HG02973 (cell line): ENCODE results near the gene DMWD.
A peak's percentile ranks its signal among the peaks of the same experiment; 100 is the strongest.
"Not testable (repeated sequence)": the region's sequence is repeated elsewhere in the genome, so short reads cannot be mapped to it uniquely, and the experiment has no call there.

Source experiments
- ATAC-seq: cut with Tn5 transposase; IDR thresholded peaks from one replicate; pipeline ENCODE4 v1.9.1; 2021; ENCODE audit warnings: moderate library complexity; ENCODE audit not compliant: unreplicated experiment

Gene DMWD

DNA sequence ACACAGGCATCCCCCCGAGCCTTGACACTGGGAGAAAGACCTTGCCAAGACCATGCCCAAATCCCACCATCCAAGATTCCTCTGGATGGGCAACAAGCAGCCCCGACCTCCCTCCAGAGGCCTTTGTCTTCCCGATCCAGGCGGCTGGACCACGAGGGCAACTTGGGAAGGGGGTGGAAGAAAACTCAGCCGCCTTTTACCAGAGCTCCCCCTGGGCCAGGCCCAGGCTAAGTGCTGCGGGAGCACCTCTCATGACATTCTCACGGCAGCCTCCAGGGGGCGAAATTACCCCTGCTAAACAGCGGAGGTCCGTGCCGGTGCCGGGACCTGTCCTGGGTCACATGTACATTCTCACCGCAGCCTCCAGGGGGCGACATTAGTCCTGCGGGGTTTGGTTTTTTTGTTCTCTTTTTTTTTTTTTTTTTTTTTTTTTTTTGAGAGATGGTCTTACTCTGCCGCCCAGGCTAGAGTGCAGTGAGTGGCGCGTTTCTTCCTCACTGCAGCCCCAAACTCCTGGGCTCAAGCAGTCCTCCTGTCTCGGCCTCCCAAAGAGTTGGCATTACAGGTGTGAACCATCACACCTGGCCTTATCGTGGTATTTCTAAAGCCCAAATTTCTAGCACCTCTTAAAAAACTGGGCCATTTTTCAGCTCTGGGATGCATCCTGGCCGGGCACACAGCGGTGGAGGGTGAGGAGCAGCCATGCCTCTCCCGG, 24.5 kb upstream of the DMWD start:
- ATAC-seq: peak; percentile 72

DNA sequence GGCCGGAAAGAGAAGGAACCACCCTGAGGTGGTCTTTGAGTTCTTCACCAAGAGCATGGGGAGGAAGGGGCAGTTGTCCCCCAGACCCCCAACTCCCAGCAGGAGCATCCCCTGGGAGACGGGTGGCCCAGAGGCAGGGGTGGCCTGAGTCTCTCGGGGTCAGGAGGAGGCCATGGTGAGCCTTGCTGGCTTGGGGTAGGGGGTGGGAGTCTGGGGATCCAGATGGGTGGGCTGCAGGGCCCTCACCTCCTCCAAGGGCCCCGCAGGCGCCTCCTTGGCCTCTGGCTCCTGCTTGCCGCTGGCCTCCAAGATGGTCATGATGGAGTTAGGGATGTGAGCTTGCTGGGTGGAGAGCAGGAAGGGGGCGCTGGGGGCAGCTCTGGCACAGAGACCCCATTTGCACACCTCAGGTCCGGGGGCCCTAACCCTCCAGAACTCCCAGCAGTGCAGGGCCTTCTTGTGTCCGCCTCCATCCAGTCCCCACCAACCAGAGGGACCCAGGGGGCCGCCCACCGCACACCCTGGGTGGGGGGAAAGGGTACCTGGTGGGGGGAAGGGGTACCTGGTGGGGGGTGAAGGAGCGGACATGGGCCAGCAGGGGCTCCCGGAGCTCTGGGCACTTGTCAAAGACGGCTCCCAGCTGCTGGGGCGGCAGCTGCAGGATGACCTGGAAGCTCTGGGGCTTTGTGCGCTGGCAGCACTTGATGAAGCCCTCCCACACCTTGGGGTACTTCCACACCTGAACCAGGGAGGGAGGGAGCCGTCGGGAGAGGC, 23.8 kb upstream of the DMWD start:
- ATAC-seq: no peak

DNA sequence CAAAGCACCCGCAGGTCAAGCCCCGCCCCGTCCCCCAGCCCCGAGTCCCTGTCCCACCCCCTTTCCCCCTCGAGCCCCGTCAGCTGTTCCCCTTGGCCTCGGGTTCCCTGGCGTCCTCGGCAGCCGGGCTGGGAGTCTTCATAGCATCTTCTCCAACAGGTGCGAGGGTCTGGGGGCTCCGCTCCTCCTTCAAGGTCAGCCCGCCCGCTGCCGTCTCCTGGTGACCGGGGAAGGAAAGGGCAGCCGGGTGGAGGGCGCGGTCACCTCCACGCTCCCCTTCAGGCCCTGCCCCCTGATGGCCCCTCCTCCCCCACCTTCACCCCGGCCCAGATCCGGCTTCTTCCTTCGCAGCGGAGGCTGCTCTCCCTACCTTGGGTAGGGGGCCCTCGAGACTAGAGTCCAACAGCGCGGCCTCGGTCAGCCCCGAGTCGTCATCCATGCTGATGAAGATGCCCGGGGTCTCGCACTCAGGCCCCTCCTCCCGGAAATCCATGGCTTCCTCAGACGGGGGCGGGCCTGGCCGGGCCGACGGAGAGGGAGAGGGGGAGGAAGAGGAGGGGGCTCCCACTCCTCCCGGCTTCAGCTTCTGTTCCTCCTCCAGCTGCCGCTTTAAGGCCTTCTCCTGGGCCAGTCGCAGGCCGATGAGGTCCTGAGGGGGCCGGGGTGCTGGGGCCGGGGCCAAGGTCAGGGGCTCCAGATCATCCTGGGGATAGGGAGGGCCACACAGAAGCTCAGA, 23.0 kb upstream of the DMWD start:
- no peak for ATAC-seq

DNA sequence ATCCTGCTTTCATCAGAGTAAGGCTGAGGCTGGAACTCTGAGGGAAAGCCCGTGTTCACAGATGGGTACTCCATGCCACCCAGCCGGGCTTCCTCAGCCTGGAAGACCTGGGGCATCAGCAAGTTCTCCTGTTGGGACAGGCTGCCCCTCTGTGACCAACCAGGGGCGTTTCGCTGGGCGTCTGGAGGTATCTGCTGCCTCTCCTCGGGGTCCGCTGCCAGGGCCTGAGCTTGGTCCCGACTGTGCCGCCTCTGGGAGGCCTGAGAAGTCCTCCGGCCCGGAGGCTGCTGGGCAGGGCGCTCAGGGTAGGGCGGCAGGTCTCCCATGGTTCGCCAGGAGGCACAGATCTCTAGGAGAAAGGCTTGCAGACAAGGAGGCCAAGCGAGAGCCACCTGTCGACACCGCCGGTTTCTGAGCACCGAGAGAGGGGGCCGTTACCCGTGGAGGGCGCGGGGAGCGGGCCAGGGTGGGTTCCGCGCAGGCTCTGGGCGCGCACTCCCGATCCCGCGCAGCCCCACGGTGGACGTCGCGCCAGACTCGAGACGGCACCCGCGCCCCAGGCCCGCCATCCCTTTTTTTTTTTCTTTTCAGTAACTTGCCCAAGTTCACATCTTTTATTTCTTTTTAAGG, 22.3 kb upstream of the DMWD start, which contains the start of gene RSPH6A:
Gene RSPH6A, minus strand, starts transcription at position 458 of the 630 bp plus-strand sequence. Its CDS starts 132 bp downstream, at position 326.
- ATAC-seq: no peak

DNA sequence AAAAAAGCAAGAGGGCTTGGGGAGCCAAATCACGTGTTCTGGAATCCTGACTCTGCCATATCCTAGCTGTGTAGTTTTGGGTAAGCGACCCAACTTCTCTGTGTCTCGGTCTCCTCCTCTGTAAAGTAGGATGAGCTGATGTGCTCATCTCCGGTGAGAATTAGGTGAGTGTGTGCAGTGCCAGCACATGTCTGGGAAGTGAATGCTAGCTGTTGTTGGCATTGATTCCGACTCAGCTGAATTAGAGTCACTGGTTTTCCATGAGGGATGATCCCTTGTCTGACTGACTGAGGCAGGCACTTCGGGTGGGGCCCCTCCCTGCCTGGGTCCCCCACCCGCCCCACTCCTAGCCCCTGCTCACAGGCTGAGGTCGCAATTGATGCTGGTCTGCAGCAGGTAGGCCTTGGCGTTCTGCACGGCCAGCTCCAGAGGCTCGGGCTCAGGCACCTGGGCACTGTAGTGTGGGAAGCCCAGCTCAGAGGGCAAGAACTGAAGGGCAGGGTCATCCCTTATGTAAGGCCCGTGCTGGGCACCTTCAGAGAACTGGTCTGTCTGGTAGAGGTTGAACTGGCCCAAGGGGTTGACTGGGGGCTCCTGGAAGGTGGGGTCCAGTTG, 21.6 kb upstream of the DMWD start:
- no peak for ATAC-seq

DNA sequence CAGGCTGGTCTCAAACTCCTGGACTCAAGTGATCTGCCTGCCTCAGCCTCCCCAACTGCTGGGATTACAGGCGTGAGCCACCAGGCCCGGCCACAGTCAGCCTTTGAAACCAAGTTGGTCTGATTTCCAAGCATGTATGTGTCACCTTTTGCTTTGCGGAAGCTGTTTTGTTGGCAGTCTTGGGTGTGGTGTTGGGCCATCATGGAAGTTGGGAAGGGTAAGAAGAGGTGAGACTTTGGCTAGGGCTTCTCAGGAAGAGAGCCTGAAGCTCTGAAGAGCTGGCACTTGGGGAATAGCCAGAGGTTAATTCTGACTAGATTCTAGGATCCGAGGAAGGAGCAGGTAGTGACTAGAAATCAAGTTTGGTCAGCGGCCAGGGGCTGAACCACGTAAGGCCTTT, 19.7 kb upstream of the DMWD start:
- no peak for ATAC-seq

DNA sequence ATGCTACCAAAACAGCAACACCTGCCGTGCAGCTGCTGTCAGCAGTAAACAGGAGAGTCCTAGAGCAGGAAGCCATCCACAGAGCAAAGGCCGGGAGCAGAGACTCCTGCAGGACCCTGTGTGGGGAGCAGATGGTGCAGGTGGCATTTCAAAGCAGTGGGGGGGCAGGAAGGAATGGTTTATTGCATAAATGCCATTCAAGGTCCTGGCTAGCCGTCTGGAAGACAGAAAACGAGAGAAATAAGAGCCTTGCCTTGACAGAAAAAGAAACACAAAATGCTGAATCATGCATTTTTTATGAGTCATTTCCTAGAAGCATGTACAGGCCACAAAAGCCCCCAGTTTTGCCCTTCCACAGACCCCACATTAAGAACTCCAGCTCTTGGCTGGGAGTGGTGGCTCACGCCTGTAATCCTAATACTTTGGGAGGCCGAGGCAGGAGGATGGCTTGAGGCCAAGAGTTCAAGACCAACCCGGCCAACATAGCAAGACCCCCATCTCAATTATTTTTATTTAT, 17.1 kb upstream of the DMWD start:
- no peak for ATAC-seq

DNA sequence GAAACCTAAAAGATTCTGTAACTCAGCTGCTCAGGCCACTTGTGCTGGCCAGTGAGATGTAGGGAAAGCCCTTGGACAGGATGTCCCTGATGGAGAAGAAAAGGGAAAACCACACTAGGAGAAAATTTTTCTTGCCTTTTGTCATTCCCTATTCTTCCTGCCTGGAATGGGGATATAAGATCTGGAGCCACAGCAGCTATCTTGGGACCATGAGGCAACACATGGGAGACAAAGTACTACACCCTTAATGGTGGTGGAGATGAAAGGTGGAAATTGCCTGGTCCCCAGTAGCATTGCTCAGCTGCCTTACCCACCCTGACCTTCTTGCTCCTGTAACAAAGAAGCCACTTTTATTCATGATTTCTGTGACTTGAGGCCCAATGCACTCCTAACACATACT, 13.1 kb upstream of the DMWD start:
- no peak for ATAC-seq

DNA sequence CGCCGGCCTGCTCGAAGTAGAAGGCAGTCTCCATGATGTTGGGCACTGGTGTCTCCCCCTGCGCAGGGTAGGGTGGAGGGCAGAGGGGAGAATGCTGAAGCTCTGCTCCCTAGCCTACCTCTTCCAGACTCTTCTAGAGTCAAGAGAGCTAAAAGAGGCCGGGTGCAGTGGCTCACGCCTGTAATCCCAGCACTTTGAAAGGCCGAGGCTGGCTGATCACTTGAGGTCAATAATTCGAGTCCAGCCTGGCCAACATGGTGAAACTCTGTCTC, 12.2 kb upstream of the DMWD start:
- no peak for ATAC-seq

DNA sequence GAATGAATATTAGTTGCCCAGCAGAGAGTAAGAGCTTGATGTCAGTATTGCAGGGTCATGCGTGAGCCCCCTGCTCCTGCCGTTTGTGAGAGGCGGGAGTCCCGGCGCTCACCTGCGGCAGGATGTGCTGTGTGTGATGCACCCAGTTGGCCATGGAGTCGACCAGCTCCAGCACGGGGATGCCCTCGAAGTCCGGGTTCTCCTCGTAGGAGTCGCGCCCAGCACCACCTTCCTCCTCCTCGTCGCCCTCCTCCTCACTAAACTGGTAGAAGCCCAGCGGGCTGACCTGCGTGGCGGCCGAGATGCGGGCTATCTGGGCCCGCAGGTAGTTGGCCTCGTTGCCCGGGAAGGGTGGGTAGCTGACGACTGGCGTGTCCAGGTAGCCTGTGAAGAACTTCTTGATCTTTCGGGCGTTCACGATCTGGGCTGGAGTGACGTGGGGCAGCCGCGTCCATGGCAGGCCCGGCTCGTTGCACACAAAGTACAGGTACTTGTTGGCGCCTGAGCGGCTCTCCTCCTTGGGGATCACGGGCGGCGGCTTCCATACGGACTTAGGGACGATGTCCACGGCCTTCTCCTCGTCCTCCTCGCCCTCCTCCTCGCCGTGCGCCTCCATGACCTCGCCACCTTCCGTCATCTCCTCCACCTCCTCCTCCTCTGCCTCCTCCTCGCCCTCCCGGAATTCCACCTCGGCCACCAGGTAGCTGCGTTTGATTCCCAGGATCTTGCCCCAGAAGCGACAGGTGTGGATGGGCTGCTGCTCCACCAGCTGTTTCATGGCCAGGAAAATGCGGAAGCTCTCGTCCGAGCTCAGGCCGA, 11.7 kb upstream of the DMWD start:
- no peak for ATAC-seq

DNA sequence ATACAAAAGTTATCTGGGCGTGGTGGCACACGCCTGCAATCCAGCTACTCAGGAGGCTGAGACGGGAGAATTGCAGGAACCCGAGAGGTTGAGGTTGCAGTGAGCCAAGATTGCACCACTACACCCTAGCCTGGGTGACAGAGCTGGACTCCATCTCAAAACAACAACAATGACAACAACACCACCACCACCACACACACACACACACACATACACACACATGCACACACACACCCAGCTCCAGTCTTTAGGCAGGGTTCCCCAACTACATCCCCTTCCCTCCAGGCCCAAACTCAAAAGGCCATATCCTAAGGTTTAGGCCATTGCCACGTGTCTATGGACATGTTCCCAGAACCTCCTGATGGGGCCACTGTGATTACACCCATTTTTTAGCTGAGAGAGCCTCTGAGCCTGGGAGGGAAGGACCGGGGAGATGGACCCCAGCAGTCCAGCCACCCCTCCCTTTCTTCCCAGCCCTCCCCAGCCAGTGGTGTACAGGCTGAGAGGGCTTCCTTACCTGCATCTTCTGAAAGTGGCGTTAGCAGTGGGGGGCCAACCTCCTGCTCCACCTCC, 9.0 kb upstream of the DMWD start:
- ATAC-seq: no peak

DNA sequence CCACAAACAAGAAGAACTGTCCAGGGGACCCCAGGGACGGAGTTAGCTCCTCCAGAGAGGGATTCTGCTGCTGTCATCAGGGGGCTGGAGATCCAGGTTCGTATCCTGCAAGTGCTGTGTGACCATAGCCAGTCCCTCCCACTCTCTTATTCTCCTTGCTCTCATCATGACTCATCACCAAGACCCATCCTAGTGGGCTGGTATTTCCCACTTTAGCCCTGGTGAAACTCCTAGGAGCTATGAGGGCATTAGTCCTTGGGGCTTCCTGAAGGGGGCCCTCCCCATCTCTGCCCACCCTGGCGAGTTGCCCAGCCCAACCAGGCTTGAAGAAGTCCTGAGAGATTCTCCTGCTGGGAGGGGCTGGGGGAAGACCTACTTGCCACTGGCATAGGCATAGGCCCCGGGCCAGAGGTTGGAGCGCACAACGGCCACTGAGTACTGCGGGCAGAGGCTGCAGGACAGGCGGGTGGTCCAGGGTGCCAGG, 7.5 kb upstream of the DMWD start:
- ATAC-seq: no peak

DNA sequence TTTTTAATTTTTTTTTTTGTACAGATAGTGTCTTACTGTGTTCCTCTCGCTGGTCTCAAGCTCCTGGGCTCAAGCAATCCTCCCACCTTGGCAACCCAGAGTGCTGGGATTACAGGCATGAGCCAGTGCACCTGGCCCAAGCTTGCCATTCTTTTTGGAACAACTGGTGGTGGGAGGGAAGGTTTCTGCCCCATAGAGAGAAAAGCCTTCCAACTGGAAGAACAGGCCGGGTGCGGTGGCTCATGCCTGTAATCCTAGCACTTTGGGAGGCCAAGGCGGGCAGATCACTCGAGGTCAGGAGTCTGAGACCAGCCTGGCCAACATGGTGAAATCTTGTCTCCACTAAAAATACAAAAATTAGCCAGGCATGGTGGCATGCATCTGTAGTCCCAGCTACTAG, 6.9 kb upstream of the DMWD start:
- not testable (repeated sequence) for ATAC-seq

DNA sequence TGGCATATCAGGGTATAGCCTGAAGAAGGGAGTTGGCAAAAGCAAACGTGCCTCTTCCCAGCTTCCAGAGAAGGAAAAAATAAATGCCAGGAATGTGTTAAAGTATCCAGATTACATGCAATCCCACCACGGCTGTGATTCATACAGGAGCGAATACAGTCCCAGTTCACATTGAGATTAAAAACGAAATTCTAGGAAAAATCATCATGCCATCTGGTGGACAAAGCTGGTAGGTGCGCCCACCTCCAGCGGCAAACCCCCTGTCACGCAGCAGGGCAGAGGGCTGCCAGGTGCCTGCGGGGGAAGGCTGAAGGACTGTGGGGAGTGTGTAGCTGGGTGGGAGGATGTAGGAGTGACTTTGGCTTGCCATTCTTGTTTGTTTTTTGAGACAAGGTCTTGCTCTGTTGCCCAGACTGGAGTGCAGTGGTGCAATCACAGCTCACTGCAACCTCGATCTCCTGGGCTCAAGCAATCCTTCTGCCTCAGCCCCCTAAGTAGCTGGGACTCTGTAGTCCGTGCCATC, 6.4 kb upstream of the DMWD start:
- ATAC-seq: no peak

DNA sequence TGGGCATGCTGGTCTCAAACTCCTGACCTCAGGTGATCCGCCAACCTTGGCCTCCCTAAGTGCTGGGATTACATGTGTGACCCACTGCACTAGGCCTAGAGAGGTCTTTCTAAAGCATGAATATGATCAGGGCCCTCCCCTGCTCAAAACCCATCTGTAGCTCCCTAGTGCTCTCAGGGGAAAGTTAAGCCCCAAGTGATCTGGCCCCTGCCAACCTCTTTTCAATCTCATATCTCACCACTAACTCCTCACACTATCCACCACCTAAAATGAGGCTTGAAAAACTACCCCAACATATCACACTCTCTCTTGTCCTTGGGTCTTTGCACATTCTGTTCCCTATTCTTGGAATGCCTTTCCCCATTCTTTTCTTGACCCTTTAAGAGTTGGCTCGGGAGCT, 2.0 kb upstream of the DMWD start:
- ATAC-seq: no peak

DNA sequence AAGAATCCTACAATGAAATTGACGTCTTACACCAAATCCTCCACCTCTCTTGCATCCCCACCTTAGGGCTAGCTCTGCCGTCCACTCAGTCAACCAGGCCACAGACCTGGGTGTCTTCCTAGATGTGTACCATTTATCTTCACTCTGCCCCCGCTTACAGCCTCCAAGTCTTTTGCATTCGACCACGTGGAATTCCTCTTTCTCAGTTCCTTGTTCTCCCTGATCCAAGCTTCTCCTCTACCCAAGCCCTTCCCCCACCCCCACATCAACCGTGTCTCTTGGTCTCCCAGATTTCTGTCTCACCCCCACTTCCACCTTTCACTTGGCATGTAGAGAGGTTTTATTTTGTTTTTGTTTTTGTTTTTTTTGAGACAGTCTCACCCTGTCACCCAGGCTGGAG, 1.2 kb upstream of the DMWD start:
- no peak for ATAC-seq

DNA sequence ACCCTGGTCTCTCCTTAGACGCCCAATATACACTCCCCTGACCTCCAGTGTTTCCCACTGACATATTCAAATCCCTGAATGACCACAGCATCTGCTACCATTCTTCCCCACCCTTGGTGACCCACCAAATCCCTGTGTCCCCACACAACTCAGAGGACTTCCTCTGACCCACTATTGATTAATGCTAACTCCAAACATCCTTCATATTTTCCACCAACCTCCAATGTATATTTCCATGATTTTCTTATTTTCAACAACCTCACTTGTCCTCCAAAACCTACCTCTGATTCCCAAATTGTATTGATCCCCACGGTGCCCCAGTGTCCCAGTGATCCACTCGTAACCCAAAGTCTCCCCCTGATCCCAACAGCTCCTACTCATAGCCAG, 526 bp upstream of the DMWD start:
- no peak for ATAC-seq

DNA sequence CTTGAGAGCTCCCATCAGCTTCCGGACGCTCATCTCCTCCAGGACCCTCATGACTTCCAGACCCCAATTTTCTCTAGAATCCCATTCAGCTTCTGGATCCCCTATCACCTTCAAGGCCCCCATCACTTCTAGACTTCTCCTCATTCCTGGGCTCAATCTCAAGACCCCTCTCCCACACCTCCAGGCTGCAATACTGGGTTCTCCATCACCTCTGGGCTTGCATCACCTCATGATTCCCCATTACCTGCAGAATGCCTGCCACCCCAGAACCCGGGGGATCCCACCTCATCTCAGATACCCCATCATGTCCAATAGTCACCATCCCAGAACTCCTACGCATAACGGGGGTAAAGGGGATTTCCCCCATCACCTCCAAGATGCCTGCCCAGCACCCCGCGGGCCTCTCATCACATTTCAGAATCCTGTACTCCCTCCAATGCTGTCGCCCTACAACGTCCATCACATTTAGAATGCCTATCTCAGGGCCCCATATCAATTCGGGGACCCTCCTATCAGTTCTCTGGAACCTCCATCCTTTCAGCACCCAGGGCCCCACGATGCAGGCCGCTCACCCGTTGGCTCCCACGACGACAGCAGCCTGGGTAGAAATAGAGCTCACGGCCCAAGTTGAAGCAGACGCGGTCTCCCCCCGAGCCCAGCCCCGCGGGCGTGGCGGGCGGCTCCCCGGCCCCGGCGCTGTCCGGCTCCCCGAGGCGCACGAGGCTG, 738 bp downstream of the DMWD start:
- ATAC-seq: no peak

DNA sequence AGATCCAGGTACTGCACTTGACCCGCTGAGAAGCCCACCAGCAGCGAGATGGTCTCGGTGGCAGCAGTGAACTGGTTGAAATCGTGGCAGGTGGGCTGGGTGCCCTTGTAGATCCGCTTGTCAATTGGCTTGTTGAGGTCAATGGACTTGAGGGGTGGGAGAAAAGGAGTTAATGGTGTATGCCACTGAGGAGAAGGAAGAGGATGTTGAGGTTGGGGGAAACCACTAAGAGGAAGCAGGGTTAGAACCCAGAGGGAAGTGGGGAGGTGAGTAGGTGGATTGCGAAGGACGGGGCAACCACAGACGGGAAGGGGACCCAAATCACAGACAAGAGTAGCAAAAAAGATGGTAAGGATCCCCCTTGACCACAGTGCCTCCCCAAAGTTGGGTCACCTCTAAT, 1.7 kb downstream of the DMWD start:
- no peak for ATAC-seq
